HEK293 (cell line): ENCODE results near the gene EXOSC2.

Experiments used
- CTCF ChIA-PET: fragments of 350-600 bp; formaldehyde crosslinking; extraction: SDS; loops from one replicate; lab custom pipeline; 2021; ENCODE audit warnings: antibody characterized with exemption; lab: Yijun Ruan, JAX
- POLR2A ChIA-PET: fragments of 300-600 bp; formaldehyde crosslinking; extraction: SDS; loops from one replicate; lab custom pipeline; 2020; ENCODE audit warnings: antibody characterized with exemption, inconsistent platforms; lab: Yijun Ruan, JAX
- H3K27ac ChIP-seq: fragments of 200-500 bp; sonication (Bioruptor generic); 2 replicates; pipeline ENCODE4 v1.5.1; 2014; ENCODE audit warnings: low read depth, low read length, control low read depth, inconsistent platforms; ENCODE audit errors: extremely low read depth
- H3K36me3 ChIP-seq, 2 experiments: fragments of 200-500 bp in 1 of 2; sonication (Bioruptor generic) in 1 of 2; 1 replicate in 1 of 2; 2 replicates in 1 of 2; pipeline ENCODE4 v1.5.1; 2014 to 2017; ENCODE audit warnings: inconsistent platforms in 2 of 2, low read length in 2 of 2; ENCODE audit not compliant: control insufficient read depth in 2 of 2, insufficient read depth in 1 of 2
- H3K4me1 ChIP-seq: fragments of 200-500 bp; sonication (Bioruptor generic); 2 replicates; pipeline ENCODE4 v1.5.1; 2014; ENCODE audit warnings: mild to moderate bottlenecking, low read length, inconsistent platforms; ENCODE audit not compliant: control insufficient read depth, insufficient read depth
- H3K4me3 ChIP-seq: 2 replicates; pipeline ENCODE4 v1.5.1; 2011; ENCODE audit warnings: low read depth, mild to moderate bottlenecking, control low read depth, low read length, moderate library complexity
- H3K9me3 ChIP-seq: fragments of 200-500 bp; sonication (Bioruptor generic); 2 replicates; pipeline ENCODE4 v1.5.1; 2014; ENCODE audit warnings: low read depth, low read length, inconsistent platforms; ENCODE audit not compliant: control insufficient read depth, insufficient read depth
- BCL11A ChIP-seq: fragments of 450-650 bp; formaldehyde crosslinking; IDR thresholded peaks from 2 replicates; pipeline ENCODE4 v1.5.1; 2016; ENCODE audit warnings: low read depth, missing biosample characterization, missing genetic modification characterization
- KLF7 ChIP-seq: fragments of 450-650 bp; formaldehyde crosslinking; IDR thresholded peaks from 2 replicates; pipeline ENCODE4 v1.5.1; 2016; ENCODE audit warnings: missing biosample characterization, missing genetic modification characterization, borderline replicate concordance
- OVOL3 ChIP-seq: fragments of 450-650 bp; formaldehyde crosslinking; IDR thresholded peaks from 2 replicates; pipeline ENCODE4 v1.5.1; 2016; ENCODE audit warnings: missing biosample characterization, missing genetic modification characterization
- PRDM1 ChIP-seq: fragments of 450-650 bp; formaldehyde crosslinking; IDR thresholded peaks from 2 replicates; pipeline ENCODE4; 2016; ENCODE audit warnings: missing biosample characterization, missing genetic modification characterization
- RBAK ChIP-seq: fragments of 450-650 bp; formaldehyde crosslinking; IDR thresholded peaks from 2 replicates; pipeline ENCODE4 v1.5.1; 2016; ENCODE audit warnings: missing biosample characterization, missing genetic modification characterization
- ZIC2 ChIP-seq: fragments of 450-650 bp; formaldehyde crosslinking; IDR thresholded peaks from 2 replicates; pipeline ENCODE4 v1.5.1; 2016; ENCODE audit warnings: missing biosample characterization, missing genetic modification characterization
- ZNF155 ChIP-seq: fragments of 450-650 bp; formaldehyde crosslinking; IDR thresholded peaks from 2 replicates; pipeline ENCODE4 v1.5.1; 2016; ENCODE audit warnings: missing biosample characterization, missing genetic modification characterization
- ZNF175 ChIP-seq: fragments of 450-650 bp; formaldehyde crosslinking; IDR thresholded peaks from 2 replicates; pipeline ENCODE4 v1.5.1; 2016; ENCODE audit warnings: missing biosample characterization, missing genetic modification characterization
- ZNF394 ChIP-seq: fragments of 450-650 bp; formaldehyde crosslinking; IDR thresholded peaks from 2 replicates; pipeline ENCODE4 v1.5.1; 2016; ENCODE audit warnings: missing biosample characterization, missing genetic modification characterization, mild to moderate bottlenecking, moderate library complexity, borderline replicate concordance
- ZNF404 ChIP-seq: fragments of 450-650 bp; formaldehyde crosslinking; IDR thresholded peaks from 2 replicates; pipeline ENCODE4 v1.5.1; 2017; ENCODE audit warnings: missing biosample characterization, missing genetic modification characterization
- ZNF416 ChIP-seq: fragments of 450-650 bp; formaldehyde crosslinking; IDR thresholded peaks from 2 replicates; pipeline ENCODE4 v1.5.1; 2016; ENCODE audit warnings: missing biosample characterization, missing genetic modification characterization
- ZNF600 ChIP-seq: fragments of 450-650 bp; formaldehyde crosslinking; IDR thresholded peaks from 2 replicates; pipeline ENCODE4 v1.5.1; 2016; ENCODE audit warnings: missing biosample characterization, missing genetic modification characterization
- ZXDB ChIP-seq: fragments of 450-650 bp; formaldehyde crosslinking; IDR thresholded peaks from 2 replicates; pipeline ENCODE4 v1.5.1; 2016; ENCODE audit warnings: missing biosample characterization, missing genetic modification characterization
- TF ChIP-seq, protein P1 (sequence below): fragments of 450-650 bp; formaldehyde crosslinking; IDR thresholded peaks from 2 replicates; pipeline ENCODE4 v1.5.1; 2016; ENCODE audit warnings: missing biosample characterization, missing genetic modification characterization, borderline replicate concordance
- TF ChIP-seq, protein P2 (sequence below): fragments of 450-650 bp; formaldehyde crosslinking; IDR thresholded peaks from 2 replicates; pipeline ENCODE4 v1.5.1; 2016; ENCODE audit warnings: missing biosample characterization, missing genetic modification characterization

EXOSC2 gene

DNA sequence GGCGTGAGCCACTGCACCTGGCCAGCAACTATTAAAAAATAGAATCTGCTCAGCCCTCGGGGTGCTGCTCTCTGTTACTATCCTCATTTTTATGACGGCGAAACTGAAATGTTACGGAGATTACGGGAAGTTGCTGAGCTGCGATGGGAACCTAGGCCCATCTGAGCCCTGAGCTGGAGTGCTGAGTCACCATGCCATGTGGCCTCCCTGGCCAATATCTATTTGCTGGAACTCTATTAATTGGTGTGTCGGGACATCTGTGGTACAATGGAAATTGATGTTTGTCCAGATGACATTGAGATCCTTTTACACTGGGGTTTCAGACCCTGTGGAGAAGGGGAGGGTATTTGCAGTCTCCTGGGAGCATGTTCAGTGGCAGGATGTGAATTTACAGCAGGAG is 21.1 kb upstream of the EXOSC2 start:
- Histone ChIP-seq H3K27ac (no peak overlapping the region), H3K36me3 (no peaks in the 10 kb centered on the region), H3K9me3 (no peaks in the 10 kb centered on the region)
- POLR2A ChIA-PET: no interaction called here
- peak; percentile 23; the same call in 1 of the 2 replicates for TF ChIP-seq ZNF600 (tag by site-specific recombination)
- no peak for TF ChIP-seq RBAK
- TF ChIP-seq, all 188 proteins: peak for 1
- Histone ChIP-seq H3K4me1 (no peaks in the 10 kb centered on the region), H3K4me3 (no peak overlapping the region)
- CTCF ChIA-PET: interaction anchor here (0.6 to 0.8 kb wide), 4 partner anchors 25 to 1283 kb away, joined by 3 read pairs; no protein-coding TSS in a partner anchor

DNA sequence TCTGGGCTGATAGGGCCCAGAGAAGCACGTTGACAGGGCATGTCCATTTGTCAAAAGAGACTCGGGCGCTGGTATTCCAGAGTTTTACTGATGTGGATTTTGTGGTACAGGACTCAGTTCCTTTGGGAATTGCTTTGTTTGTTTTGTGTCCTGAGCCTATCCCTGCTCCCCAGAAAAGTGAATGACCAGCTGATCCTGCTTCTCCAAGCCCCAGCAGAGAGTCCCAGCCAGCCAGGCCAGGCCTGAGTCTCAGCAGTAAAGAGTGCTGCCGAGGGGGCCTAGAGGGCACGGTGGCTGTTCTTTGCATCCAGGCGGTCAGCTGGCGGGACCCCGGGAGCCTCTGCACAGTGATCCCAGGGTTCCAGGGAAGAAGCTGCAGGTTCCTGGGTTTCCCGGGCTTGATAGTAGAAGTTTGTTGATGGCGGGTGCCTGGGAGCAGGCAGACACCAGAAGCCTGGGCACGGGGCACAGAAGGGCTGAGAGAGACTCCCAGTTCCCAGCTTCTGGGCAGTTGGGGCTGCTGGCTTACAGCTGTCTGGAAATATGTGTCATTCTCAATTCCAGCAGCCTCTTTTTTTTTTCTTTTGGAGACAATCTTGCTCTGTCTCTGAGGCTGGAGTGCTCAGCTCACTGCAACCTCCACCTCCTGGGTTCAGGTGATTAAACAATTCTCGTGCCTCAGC is 20.5 kb upstream of the EXOSC2 start:
- peak; percentile 76; the same call in 1 of the 2 replicates for TF ChIP-seq ZNF394
- no peak for TF ChIP-seq ZNF416
- H3K36me3 ChIP-seq: no peaks in the 10 kb centered on the region
- no peaks in the 10 kb centered on the region for H3K4me1 ChIP-seq
- CTCF ChIA-PET: interaction anchor here (0.6 to 1.4 kb wide), 7 partner anchors 9 to 1284 kb away, joined by 3 to 5 read pairs (median 3); no protein-coding TSS in a partner anchor
- H3K4me3 ChIP-seq: no peak overlapping the region
- POLR2A ChIA-PET: interaction anchor here (0.7 kb wide), 2 partner anchors 8 to 11 kb away, joined by 3 to 9 read pairs; no protein-coding TSS in a partner anchor
- no peaks in the 10 kb centered on the region for H3K9me3 ChIP-seq
- H3K27ac ChIP-seq: no peak overlapping the region

DNA sequence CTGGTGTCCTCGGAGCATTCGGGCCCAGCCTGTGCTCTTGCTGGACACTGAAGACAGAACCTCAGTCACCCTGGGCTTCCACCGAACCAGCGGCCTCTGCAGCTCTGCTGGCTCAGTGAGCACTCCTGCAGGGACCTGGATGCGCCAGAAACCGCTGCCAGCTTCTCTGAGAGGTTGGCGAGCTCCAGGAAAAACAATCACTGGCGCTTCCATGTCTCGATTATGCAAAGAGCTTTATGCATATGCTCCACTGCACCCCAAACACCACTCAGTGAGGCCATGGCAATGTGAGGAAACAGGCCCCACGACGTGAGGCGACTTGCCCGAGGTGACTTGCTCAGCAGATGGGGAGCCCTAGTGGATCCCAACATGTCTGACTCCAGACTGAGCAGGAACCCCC is 18.2 kb upstream of the EXOSC2 start:
- H3K4me1 ChIP-seq: no peaks in the 10 kb centered on the region
- H3K4me3 ChIP-seq: no peak overlapping the region
- ChIA-PET POLR2A (no interaction called here), CTCF (no interaction called here)
- H3K27ac ChIP-seq: no peak overlapping the region
- no peak for TF ChIP-seq ZIC2 (tag by site-specific recombination)
- TF ChIP-seq ZNF404 (tag by site-specific recombination): no peak
- no peak for TF ChIP-seq ZNF155 (tag by site-specific recombination)
- TF ChIP-seq BCL11A (tag by site-specific recombination): no peak
- no peak for TF ChIP-seq ZXDB (tag by site-specific recombination)
- TF ChIP-seq OVOL3 (tag by site-specific recombination): no peak
- TF ChIP-seq, protein P1, sequence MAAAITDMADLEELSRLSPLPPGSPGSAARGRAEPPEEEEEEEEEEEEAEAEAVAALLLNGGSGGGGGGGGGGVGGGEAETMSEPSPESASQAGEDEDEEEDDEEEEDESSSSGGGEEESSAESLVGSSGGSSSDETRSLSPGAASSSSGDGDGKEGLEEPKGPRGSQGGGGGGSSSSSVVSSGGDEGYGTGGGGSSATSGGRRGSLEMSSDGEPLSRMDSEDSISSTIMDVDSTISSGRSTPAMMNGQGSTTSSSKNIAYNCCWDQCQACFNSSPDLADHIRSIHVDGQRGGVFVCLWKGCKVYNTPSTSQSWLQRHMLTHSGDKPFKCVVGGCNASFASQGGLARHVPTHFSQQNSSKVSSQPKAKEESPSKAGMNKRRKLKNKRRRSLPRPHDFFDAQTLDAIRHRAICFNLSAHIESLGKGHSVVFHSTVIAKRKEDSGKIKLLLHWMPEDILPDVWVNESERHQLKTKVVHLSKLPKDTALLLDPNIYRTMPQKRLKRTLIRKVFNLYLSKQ: no peak
- no peak for TF ChIP-seq ZNF175 (tag by site-specific recombination)
- no peak for TF ChIP-seq KLF7
- H3K36me3 ChIP-seq: no peaks in the 10 kb centered on the region
- H3K9me3 ChIP-seq: no peaks in the 10 kb centered on the region

DNA sequence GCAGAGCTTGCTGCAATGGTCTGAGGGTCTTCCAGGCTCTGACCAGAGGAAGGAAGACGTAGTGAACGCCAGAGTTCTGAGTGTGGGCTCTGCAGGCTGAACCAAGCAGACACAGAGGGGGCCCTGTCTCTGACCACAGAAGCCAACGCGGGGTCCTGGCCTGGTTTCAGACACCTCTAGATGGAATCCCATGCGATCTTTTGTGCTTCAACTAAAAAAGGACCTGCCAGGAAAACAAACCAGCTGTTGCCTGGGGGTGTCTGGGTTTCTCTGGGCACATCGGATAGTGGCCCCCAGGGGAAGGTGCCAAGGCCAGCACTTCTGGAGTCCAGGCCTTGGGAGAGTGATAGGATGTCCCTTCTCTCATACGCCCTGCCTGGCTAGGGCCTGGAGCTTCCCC is 16.3 kb upstream of the EXOSC2 start:
- H3K27ac ChIP-seq: no peak overlapping the region
- no peaks in the 10 kb centered on the region for H3K9me3 ChIP-seq
- CTCF ChIA-PET: interaction anchor here (2.2 kb wide), 1 partner anchor 216 kb away, joined by 6 read pairs; no protein-coding TSS in a partner anchor
- TF ChIP-seq PRDM1 (tag by site-specific recombination): no peak
- TF ChIP-seq, protein P2, sequence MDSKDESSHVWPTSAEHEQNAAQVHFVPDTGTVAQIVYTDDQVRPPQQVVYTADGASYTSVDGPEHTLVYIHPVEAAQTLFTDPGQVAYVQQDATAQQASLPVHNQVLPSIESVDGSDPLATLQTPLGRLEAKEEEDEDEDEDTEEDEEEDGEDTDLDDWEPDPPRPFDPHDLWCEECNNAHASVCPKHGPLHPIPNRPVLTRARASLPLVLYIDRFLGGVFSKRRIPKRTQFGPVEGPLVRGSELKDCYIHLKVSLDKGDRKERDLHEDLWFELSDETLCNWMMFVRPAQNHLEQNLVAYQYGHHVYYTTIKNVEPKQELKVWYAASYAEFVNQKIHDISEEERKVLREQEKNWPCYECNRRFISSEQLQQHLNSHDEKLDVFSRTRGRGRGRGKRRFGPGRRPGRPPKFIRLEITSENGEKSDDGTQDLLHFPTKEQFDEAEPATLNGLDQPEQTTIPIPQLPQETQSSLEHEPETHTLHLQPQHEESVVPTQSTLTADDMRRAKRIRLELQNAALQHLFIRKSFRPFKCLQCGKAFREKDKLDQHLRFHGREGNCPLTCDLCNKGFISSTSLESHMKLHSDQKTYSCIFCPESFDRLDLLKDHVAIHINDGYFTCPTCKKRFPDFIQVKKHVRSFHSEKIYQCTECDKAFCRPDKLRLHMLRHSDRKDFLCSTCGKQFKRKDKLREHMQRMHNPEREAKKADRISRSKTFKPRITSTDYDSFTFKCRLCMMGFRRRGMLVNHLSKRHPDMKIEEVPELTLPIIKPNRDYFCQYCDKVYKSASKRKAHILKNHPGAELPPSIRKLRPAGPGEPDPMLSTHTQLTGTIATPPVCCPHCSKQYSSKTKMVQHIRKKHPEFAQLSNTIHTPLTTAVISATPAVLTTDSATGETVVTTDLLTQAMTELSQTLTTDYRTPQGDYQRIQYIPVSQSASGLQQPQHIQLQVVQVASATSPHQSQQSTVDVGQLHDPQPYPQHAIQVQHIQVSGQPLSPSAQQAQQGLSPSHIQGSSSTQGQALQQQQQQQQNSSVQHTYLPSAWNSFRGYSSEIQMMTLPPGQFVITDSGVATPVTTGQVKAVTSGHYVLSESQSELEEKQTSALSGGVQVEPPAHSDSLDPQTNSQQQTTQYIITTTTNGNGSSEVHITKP: peak; percentile 74
- TF ChIP-seq, all 188 proteins: peak for 1
- no peaks in the 10 kb centered on the region for H3K36me3 ChIP-seq
- H3K4me1 ChIP-seq: no peaks in the 10 kb centered on the region; the same call in 1 of the 2 replicates
- H3K4me3 ChIP-seq: no peak overlapping the region
- POLR2A ChIA-PET: no interaction called here
